T-helper 9 cell (primary cell): ENCODE data around the gene RNF2.

Source experiments
- DNase-seq: peaks from one replicate; pipeline ENCODE4 v3.0.0-alpha.2; 2020

The RNF2 gene

GRCh38 chr1:185096531-185096930 lies 51.2 kb downstream of the RNF2 start:
- no peak for DNase-seq

- no peak for DNase-seq
Observed at GRCh38 chr1:185104083-185104482, 58.7 kb downstream of the RNF2 start.

- no peak for DNase-seq
Observed at GRCh38 chr1:185105121-185105520, 59.8 kb downstream of the RNF2 start.

- DNase-seq = no peak
Observed at GRCh38 chr1:185108321-185108720, 63.0 kb downstream of the RNF2 start.

- no peak for DNase-seq
Observed at GRCh38 chr1:185110145-185110544, 64.8 kb downstream of the RNF2 start.

GRCh38 chr1:185111873-185112272 lies 66.5 kb downstream of the RNF2 start:
- no peak for DNase-seq

GRCh38 chr1:185112356-185112755 lies 67.0 kb downstream of the RNF2 start:
- DNase-seq = no peak

- DNase-seq = no peak
Observed at GRCh38 chr1:185129708-185130107, 84.3 kb downstream of the RNF2 start.

- no peak for DNase-seq
Observed at GRCh38 chr1:185132534-185132933, 87.2 kb downstream of the RNF2 start.

- no peak for DNase-seq
Observed at GRCh38 chr1:185137896-185138545, 92.7 kb downstream of the RNF2 start.

GRCh38 chr1:185139246-185139645 lies 93.9 kb downstream of the RNF2 start:
- DNase-seq = no peak

- DNase-seq = no peak
Observed at GRCh38 chr1:185144233-185144632, 98.9 kb downstream of the RNF2 start.

GRCh38 chr1:185151215-185151614 lies 105.9 kb downstream of the RNF2 start:
- DNase-seq = no peak
